GM19324 (cell line): ENCODE measurements around the gene SERTAD1.

Source experiments
- ATAC-seq: cut with Tn5 transposase; IDR thresholded peaks from one replicate; pipeline ENCODE4 v1.9.1; 2021; ENCODE audit warnings: mild to moderate bottlenecking, moderate library complexity; ENCODE audit not compliant: unreplicated experiment, low FRiP score

Gene SERTAD1

DNA sequence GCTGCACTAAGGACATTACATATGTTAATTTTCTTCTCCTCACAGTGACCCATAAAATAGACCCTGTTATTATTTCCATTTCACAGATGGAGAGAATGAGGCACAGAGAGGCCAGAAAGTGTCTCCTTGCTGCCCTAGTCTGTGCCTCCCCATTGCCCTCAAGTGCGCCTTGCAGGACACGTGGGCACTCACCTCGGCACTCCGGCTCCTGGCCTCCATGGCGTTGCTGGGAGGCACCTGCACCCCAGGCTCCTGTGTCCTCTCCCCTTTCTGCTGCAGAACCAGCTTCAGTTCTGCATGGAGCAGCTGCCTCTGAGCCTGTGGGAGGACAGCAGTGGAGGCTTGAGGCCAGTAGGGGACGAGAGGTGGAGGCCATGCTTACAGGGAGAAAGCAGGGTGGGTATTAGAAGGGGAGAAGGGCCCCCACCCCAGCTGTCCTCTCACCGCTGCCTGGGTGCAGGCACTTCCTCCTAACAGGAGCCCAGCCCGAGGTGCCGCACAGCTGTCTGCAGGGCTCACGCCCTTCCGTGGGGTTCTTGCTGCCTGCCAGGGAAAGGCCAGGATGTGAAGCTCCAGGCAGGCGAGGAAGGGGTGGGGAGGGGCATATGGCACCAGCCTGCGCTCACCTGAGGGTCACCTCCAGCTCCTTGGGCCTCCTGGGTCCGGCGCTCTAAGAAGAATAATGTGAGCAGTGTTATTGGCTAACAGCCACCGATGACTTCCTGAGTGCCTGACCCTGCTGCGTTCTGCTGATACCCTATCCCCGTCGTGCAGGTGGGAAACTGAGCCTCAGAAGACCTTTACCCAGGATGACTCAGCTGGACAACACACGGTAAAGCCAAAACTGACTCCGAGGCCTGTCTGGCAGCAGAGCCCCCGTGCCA is 17.8 kb downstream of the SERTAD1 start:
- ATAC-seq = no peak

- ATAC-seq = peak; percentile 72
Observed at GRCh38 chr19:40403262-40403984, 22.4 kb downstream of the SERTAD1 start.

GRCh38 chr19:40400559-40400958 is 25.2 kb downstream of the SERTAD1 start:
- no peak for ATAC-seq

DNA sequence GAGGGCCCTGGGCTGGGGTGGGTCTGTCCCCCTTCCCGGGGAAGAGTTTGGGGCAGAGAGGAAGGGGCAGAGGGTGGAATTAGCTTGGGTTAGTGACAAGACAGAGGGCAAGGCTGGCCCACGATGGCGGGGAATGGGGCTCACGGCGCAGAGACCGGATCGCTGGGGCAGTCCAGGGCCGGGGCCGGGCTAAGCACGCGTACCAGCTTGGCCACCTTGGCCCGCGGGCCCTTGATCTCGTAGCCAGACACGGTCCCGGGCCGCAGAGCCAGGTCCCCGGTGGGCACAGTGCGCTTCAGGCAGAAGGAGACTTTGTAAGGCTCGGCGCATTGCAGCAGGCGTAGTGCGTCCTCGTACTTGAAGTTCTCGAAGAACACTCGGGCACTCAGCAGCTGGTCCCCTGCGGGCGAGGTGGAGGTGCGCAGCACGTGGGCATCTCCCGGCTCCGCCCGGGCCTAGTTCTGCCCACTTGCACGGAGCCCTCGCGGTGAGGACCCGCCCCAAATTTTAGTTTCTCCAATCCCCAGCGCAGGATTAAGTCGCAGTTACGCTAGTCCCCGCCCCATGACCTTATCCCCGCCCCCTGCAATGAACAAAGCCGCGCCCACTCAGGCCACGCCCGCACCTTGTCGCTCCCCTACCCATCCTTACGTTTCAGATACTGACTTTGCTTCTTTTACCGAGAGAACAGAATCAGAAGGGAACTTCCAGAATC is 27.2 kb downstream of the SERTAD1 start:
- ATAC-seq = no peak

DNA sequence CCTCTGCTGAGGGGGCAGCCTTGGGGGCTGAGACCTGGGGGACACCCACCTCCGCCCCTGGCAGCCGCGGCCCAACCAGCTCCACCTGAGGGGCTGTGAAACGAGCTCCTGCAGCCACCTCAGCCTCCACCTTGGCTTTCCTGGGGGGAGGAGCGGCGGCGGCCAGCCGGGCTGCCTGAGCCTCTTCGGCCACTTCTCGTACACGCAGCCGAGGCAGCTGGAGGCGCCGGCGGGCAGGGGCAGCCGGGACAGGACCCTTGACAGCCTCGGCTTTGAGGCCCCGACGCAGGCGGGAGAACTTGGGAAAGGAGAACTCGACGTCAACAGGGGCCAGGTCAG is 28.3 kb downstream of the SERTAD1 start:
- ATAC-seq = no peak

DNA sequence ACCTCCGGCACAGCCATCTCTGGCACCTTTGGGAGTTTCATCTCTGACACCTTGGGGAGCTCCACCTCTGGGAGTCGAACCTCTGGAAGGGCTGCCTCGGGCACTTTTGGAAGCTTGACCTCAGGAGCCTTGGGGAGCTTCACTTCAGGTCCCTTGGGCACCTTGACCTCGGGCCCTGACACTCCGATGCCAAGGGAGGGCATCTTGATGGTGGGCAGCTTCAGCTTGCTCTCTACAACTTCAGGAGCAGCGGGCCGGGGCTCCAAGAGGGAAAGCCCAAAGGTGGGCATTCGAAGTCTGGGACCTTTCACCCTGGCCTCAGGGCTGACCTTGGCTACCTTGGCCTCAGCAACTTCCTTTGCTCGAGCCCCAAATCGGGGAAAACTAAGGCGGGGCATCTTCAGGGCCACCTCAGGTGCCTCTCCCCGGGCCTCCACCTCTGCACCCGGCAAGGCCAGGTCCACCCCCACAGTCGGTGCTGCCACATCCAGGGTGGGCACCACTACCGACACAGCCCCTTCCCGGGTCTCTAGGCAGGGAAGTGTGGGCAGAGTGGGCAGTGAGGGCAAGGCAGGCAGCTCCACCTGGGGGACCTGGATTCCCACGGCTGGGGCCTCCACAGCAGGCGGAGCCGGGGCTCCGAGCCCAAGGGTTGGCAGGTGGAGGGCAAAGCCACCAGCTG is 28.8 kb downstream of the SERTAD1 start:
- no peak for ATAC-seq

GRCh38 chr19:40395956-40396355 is 29.8 kb downstream of the SERTAD1 start:
- ATAC-seq = no peak

DNA sequence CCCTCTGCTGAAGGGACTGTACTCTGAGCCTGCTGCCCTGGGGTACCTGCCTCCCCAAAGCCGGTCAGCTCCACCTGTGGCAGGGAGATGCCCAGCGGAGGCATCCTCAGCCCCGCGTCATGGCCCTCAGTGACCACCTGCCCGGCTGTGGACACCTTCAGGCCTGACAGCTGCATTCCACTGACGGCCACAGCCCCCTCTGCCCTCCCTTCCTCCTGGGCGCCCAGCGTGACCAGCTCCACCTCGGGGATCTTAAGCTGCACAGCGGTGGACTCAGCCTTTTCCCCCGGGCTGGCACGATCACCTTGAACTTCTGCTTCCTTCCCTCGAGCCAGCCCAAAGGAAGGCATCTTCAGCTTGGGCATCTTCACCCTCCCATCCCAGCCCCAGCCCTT is 31.0 kb downstream of the SERTAD1 start:
- no peak for ATAC-seq

GRCh38 chr19:40393894-40394815 is 31.6 kb downstream of the SERTAD1 start:
- no peak for ATAC-seq

DNA sequence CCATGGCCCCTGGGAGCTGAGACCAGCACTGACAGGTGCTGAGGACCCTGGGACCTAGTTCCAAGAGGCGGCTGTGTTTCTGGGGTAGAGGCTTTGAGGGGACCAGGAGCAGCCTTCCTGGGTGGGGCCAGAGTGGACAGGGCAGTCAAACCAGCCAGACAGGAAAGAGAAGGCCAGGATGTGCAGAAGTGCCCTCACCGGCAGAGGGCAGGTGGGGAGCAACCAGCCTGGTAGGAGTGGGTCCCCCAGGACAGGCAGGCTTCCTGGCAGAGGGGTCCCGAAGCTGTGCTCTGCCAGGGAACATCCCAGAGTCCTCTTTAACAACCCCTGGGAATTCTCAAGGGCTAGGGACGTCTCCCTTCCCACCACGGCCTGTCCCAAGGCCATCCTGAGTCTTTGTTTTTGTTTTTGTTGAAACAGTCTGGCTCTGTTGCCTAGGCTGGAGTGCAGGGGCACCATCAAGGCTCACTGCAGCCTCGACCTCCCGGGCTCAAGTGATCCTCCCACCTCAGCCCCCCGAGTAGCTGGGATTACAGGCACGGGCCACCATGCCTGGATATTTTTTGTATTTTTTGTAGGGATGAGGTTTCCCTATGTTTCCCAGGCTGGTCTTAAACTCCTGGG is 32.8 kb downstream of the SERTAD1 start:
- no peak for ATAC-seq

DNA sequence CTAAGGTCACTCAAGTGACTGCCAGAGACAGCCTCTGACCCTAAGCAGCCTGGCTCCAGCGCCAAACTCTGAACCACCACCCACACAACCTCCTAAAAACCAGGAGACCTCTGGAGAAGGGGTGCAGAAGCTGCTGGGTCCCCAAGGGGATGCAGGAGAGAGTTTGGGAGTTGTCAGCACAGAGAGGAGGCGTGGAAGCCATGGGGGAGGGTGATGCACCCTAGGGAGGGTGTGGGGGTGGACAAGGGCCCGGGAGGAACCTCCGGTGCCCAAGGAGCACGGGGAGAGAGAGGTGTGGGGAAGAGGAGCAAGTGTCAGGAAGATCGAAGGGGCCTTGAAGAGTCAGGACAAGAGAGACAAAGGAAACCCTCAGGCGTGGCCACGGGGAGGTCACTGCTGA is 33.7 kb downstream of the SERTAD1 start:
- ATAC-seq = no peak

GRCh38 chr19:40390084-40390742 is 35.6 kb downstream of the SERTAD1 start, which contains the start of gene HIPK4:
Gene HIPK4, minus strand, starts transcription at chr19:40390181. Its CDS starts 279 bp downstream, at chr19:40389902.
- no peak for ATAC-seq

DNA sequence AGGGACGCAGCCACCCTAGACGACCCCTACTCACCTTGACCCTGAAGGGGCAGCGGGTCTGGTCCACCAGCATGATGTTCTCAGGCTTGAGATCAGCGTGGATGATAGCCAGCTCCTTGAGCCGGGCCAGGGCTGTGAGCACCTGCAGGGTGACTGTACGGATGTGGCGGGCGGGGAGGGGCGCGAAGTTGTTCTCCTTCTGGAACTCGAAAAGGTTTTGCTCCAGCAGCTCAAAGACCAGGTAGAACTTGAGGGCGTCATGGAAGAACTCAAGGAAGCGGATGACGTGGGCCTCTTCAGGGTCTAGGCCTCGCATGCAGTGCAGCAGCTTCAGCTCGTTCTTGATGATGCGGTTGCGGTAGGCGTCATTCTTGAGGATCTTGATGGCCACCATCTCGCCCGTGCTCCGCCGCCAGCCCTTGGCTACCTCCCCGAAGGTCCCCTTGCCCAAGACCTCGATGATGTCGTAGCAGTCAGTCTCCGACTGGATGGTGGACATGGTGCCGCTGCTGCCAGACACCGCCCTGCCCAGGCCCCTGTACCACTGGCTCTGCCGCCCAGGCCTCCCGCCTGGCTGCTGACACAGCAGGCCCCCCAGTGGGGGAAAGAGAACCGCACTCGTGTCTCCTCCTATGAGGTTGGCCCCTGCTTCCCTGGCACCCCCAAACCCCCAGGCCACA is 36.2 kb downstream of the SERTAD1 start:
- ATAC-seq = no peak

- no peak for ATAC-seq
Observed at GRCh38 chr19:40388481-40388880, 37.3 kb downstream of the SERTAD1 start.

GRCh38 chr19:40387155-40387554 is 38.6 kb downstream of the SERTAD1 start:
- no peak for ATAC-seq

DNA sequence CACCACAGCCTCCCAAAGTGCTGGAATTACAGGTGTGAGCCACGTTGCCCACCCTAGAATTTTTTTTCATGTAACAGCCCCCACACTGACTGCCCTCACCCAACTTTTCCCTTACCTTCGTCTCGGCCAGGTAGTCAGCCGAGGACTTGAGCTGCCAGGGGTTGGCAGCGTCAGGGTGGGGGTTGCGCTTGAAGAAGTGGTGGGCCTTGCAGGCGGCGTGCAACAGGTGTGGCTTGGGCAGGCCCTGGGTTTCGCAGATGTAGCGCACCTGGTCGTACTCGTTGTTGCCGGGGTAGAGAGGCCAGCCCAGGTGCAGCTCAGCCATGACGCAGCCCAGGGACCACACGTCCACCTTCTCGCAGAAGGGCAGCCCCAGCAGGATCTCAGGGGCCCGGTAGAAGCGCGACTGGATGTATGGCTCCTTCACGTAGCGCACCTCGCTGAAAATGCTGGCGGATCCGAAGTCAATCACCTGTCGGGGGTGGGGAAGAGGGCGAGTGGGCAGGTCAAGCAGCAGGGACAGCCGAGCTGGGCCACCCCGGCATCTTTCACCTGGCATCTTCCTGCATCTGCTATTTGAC is 42.0 kb downstream of the SERTAD1 start:
- no peak for ATAC-seq

DNA sequence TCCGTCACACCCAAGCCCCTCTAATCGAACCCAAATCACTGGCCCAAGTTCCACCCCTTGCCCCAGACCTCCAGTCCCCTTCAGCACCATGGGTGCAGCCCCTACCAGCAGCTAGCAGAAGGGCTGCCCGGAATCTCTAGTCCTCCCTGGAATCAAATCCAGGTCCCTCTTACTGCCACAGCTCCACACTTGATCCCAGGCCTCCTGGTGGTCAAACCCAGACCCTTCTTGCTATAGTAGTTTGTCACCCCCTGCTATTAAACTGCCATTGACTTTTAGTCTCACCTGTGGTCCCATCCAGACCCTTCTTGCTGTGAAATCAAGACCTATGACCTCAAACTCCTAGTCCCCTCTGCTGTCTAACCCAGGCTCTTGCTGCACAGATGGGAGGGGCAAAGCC is 44.5 kb downstream of the SERTAD1 start:
- no peak for ATAC-seq
